Measurements from ENCODE around the gene PGAM1. TPM values are rescaled to one million over a fixed set of nuclear protein-coding genes. Genes with fewer than 3 reads are reported as not detected.
"Not testable (repeated sequence)": the region's sequence is repeated elsewhere in the genome, so short reads cannot be mapped to it uniquely, and the experiment has no call there.

PGAM1 gene
- polyA plus RNA-seq, 3 donors, result 172 to 199 (median 196) TPM

GRCh38 chr10:97400665-97401454 is 25.1 kb upstream of the PGAM1 start, which contains the start of gene RRP12:
TSS of gene RRP12 (minus strand) at chr10:97401340. CDS start at chr10:97401231, 109 bp downstream.
- DNase-seq (ENCODE audit: extremely low read depth in 1 of 11, low read depth in 9 of 11, low spot score in 4 of 11), result peak; percentile 92 to 99 (median 96)

GRCh38 chr10:97401455-97401919 is 24.5 kb upstream of the PGAM1 start:
- no peak for DNase-seq (ENCODE audit: extremely low read depth in 1 of 11, low read depth in 9 of 11, low spot score in 4 of 11)

- DNase-seq (ENCODE audit: extremely low read depth in 1 of 11, low read depth in 9 of 11, low spot score in 4 of 11), result no peak
Measured at GRCh38 chr10:97404044-97404443, 21.9 kb upstream of the PGAM1 start.

GRCh38 chr10:97406064-97406463 is 19.9 kb upstream of the PGAM1 start:
- no peak for DNase-seq (ENCODE audit: extremely low read depth in 1 of 11, low read depth in 9 of 11, low spot score in 4 of 11)

- not testable (repeated sequence) for DNase-seq (ENCODE audit: extremely low read depth in 1 of 11, low read depth in 9 of 11, low spot score in 4 of 11)
Measured at GRCh38 chr10:97406483-97406882, 19.5 kb upstream of the PGAM1 start.

GRCh38 chr10:97407211-97407951 is 18.6 kb upstream of the PGAM1 start:
- peak in 4 of 11 donors; percentile 45 to 75 (median 69) for DNase-seq (ENCODE audit: extremely low read depth in 1 of 11, low read depth in 9 of 11, low spot score in 4 of 11)

DNA sequence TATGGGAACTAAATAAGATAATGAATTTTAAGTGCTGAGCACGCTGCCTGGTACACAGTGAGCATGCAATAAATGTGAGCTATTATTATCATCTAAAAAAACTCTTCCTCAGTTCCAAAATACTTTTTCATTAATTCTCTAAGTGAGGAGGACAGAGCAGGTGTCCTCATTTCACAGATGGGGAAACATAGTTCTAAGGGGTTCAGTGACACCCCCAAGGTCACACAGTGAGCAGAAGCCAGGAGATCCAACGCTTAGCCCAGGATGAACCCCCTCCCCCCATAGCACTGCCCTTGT is 18.1 kb upstream of the PGAM1 start:
- no peak for DNase-seq (ENCODE audit: extremely low read depth in 1 of 11, low read depth in 9 of 11, low spot score in 4 of 11)

GRCh38 chr10:97408496-97408992 is 17.4 kb upstream of the PGAM1 start:
- DNase-seq (ENCODE audit: extremely low read depth in 1 of 11, low read depth in 9 of 11, low spot score in 4 of 11), result no peak

- DNase-seq (ENCODE audit: extremely low read depth in 1 of 11, low read depth in 9 of 11, low spot score in 4 of 11), result no peak
Measured at GRCh38 chr10:97411406-97411805, 14.6 kb upstream of the PGAM1 start.

GRCh38 chr10:97412891-97413304 is 13.1 kb upstream of the PGAM1 start:
- no peak for DNase-seq (ENCODE audit: extremely low read depth in 1 of 11, low read depth in 9 of 11, low spot score in 4 of 11)

DNA sequence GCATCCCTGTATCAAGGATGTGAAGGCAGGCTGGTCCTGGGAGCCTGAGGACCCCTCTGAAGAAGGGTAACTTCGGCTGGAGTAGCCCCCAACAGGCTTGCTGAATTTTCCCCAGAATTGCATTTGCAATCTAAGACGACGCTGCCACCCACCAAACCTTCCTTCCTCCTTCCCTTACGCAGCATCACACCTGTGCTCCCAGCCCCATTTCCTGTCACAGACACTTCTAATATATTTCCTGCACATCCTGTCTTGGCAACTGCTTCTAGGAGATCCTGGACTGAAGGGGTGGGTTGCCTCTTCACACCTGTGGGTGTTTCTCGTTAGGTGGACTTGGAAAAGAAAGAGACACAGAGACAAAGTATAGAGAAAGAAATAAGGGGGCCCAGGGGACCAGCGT is 9.4 kb upstream of the PGAM1 start:
- no peak for DNase-seq (ENCODE audit: extremely low read depth in 1 of 11, low read depth in 9 of 11, low spot score in 4 of 11)

- DNase-seq (ENCODE audit: extremely low read depth in 1 of 11, low read depth in 9 of 11, low spot score in 4 of 11), result not testable (repeated sequence)
Measured at GRCh38 chr10:97423757-97424098, 2.3 kb upstream of the PGAM1 start.

DNA sequence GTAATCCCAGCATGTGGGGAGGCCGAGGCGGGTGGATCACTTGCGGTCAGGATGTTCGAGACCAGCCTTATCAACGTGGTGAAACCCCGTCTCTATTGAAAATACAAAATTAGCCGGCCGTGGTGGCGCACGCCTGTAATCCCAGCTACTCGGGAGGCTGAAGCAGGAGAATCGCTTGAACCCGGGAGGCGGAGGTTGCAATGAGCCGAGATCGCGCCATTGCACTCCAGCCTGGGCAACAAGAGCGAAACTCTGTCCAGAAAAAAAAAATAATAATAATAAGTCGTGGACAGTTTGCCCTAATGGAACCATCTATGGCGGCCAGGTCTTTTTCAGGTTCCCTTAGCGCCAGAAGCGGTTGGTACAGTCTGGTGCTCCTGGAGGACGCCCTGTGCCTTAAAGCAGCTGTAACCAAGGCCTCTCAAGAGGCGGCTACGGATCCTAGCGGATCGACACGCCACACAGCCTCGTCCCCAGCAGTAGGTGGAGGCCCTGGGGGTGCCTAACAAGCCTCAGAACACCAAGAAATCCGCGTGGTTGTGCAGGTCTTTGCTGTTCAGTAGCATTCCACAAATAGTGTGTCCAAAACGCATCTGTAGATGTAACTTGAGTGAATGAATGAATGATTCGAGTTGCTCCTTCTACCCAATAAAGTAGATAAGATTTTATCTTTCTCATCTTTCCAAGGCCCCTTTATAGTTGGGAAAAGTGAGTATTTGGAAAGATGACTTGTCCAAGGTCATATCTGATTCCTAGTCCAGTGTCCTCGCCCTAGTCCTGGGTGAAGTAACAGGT is 982 bp downstream of the PGAM1 start:
- no peak for DNase-seq (ENCODE audit: extremely low read depth in 1 of 11, low read depth in 9 of 11, low spot score in 4 of 11)

- DNase-seq (ENCODE audit: extremely low read depth in 1 of 11, low read depth in 9 of 11, low spot score in 4 of 11), result no peak
Measured at GRCh38 chr10:97427571-97428179, 1.7 kb downstream of the PGAM1 start.

DNA sequence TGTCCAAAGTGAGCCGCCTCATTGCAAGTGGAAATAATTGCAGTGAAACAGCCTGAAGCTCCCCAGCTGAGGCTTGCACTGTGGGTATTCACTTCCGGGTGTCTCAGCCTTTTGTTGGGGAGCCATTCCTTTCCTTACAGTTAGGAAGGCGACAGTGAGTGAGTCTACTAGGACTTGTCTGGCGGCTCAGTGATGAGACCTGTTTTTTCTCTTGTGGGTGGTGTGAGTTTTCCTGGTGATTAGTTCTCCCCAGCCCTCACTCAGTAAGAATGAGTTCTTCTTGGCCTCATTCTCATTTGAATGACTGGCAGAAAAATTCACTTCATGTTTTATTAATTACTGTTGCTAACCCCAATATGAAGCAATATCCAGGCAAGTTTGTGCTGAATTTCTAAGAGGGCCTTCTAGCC is 2.6 kb downstream of the PGAM1 start:
- DNase-seq (ENCODE audit: extremely low read depth in 1 of 11, low read depth in 9 of 11, low spot score in 4 of 11), result no peak

DNA sequence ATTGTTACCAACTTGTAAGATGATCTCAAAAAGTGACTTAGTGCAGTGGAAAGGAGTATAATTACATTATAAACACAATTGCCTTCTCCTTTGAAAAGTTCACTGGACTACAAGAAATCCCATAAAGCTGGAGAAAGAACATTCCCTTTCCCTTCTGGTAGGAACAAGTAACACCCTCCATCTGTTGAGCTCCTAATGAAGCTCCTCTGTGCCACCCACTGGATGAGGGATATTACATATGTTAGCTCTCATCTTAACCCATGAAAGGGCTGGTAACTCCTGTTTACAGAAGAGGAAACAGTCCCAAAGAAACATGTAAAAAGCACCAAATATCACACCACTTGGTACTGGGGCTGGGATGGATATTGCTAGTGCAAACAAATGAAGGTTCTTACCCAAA is 8.1 kb downstream of the PGAM1 start:
- DNase-seq (ENCODE audit: extremely low read depth in 1 of 11, low read depth in 9 of 11, low spot score in 4 of 11), result no peak

GRCh38 chr10:97434557-97434956 is 8.6 kb downstream of the PGAM1 start:
- DNase-seq (ENCODE audit: extremely low read depth in 1 of 11, low read depth in 9 of 11, low spot score in 4 of 11), result no peak

- DNase-seq (ENCODE audit: extremely low read depth in 1 of 11, low read depth in 9 of 11, low spot score in 4 of 11), result no peak
Measured at GRCh38 chr10:97435211-97435610, 9.2 kb downstream of the PGAM1 start.

- no peak for DNase-seq (ENCODE audit: extremely low read depth in 1 of 11, low read depth in 9 of 11, low spot score in 4 of 11)
Measured at GRCh38 chr10:97442277-97442676, 16.3 kb downstream of the PGAM1 start.
